SK-N-SH (cell line): ENCODE measurements around the gene TEN1. TPM values are rescaled to one million over a fixed set of nuclear protein-coding genes. Genes with fewer than 3 reads are reported as not detected.

Source experiments
- CTCF ChIA-PET: fragments of 300-600, 350-600 bp; formaldehyde crosslinking; extraction: SDS; loops from one replicate; lab custom pipeline; 2021; lab: Yijun Ruan, JAX
- POLR2A ChIA-PET: fragments of 350-600 bp; sonication (Branson Sonifier 250); formaldehyde crosslinking; extraction: SDS; loops from one replicate; lab custom pipeline; 2020; ENCODE audit warnings: antibody characterized with exemption, inconsistent platforms; lab: Yijun Ruan, JAX
- DNase-seq: peaks from one replicate; pipeline ENCODE4 v3.0.0; 2012
- H2AFZ ChIP-seq: fragments of 200-600 bp; sonication (generic); 2 replicates; pipeline ENCODE4 v1.8.1; 2016; ENCODE audit warnings: antibody characterized with exemption, mild to moderate bottlenecking, low read depth
- H3F3A ChIP-seq: fragments of 200-600 bp; sonication (generic); replicated peaks from 2 replicates; pipeline ENCODE3; 2016; ENCODE audit warnings: antibody characterized with exemption, mild to moderate bottlenecking; ENCODE audit not compliant: insufficient read depth
- H3K27ac ChIP-seq, 2 experiments: fragments of 200-500 bp in 1 of 2; fragments of 200-600 bp in 1 of 2; sonication (Bioruptor generic) in 1 of 2; sonication (generic), shearing (Covaris generic) in 1 of 2; 2 replicates each; pipeline versions ENCODE4 v1.5.1 to v1.6.1; 2014 to 2016; ENCODE audit warnings: low read depth in 2 of 2, inconsistent platforms in 1 of 2, low read length in 1 of 2, mild to moderate bottlenecking in 1 of 2, mixed read lengths in 1 of 2
- H3K27me3 ChIP-seq: fragments of 200-600 bp; sonication (generic), shearing (Covaris generic); 2 replicates; pipeline ENCODE4 v1.6.1; 2016; ENCODE audit warnings: mixed run types; ENCODE audit not compliant: insufficient read depth
- H3K36me3 ChIP-seq, 2 experiments: fragments of 200-500 bp in 1 of 2; fragments of 200-600 bp in 1 of 2; sonication (Bioruptor generic) in 1 of 2; sonication (generic) in 1 of 2; replicated peaks in 1 of 2; 2 replicates each; pipeline versions ENCODE3 to v1.5.1; 2014 to 2016; ENCODE audit warnings: low read length in 1 of 2, mild to moderate bottlenecking in 1 of 2; ENCODE audit not compliant: insufficient read depth in 2 of 2, control insufficient read depth in 1 of 2
- H3K4me1 ChIP-seq, 2 experiments: fragments of 200-500 bp in 1 of 2; fragments of 200-600 bp in 1 of 2; sonication (Bioruptor generic) in 1 of 2; sonication (generic), shearing (Covaris generic) in 1 of 2; 2 replicates each; pipeline versions ENCODE4 v1.5.1 to v1.6.1; 2014 to 2016; ENCODE audit warnings: low read depth in 1 of 2, low read length in 1 of 2, mixed run types in 1 of 2; ENCODE audit not compliant: insufficient read depth in 2 of 2, control insufficient read depth in 1 of 2
- H3K4me2 ChIP-seq: fragments of 200-600 bp; sonication (generic), shearing (Covaris generic); 2 replicates; pipeline ENCODE4 v1.6.1; 2017; ENCODE audit warnings: mixed run types
- H3K4me3 ChIP-seq, 2 experiments: fragments of 200-500 bp in 1 of 2; fragments of 200-600 bp in 1 of 2; sonication (Bioruptor generic) in 1 of 2; sonication (generic), shearing (Covaris generic) in 1 of 2; 2 replicates each; pipeline versions ENCODE4 v1.5.1 to v1.8.1; 2014 to 2016; ENCODE audit warnings: low read depth in 2 of 2, inconsistent platforms in 1 of 2, low read length in 1 of 2, mild to moderate bottlenecking in 1 of 2, mixed read lengths in 1 of 2, moderate library complexity in 1 of 2
- H3K79me2 ChIP-seq: fragments of 200-600 bp; sonication (generic); 2 replicates; pipeline ENCODE4 v1.8.1; 2017; ENCODE audit warnings: mild to moderate bottlenecking; ENCODE audit not compliant: insufficient read depth
- H3K9ac ChIP-seq: fragments of 200-600 bp; sonication (generic); 2 replicates; pipeline ENCODE4 v1.6.1; 2017; ENCODE audit warnings: mixed run types
- H3K9me2 ChIP-seq: fragments of 200-600 bp; sonication (generic); 2 replicates; pipeline ENCODE4 v1.6.1; 2017; ENCODE audit warnings: mixed run types
- H3K9me3 ChIP-seq: fragments of 200-600 bp; sonication (generic); 2 replicates; pipeline ENCODE4 v1.6.1; 2017; ENCODE audit warnings: mixed run types, mild to moderate bottlenecking, moderate library complexity
- H4K20me1 ChIP-seq: fragments of 200-600 bp; sonication (generic); 2 replicates; pipeline ENCODE4 v1.6.1; 2017; ENCODE audit warnings: mild to moderate bottlenecking, mixed run types; ENCODE audit not compliant: insufficient read depth
- CHD2 ChIP-seq: fragments of 150-350 bp; IDR thresholded peaks from 2 replicates; pipeline ENCODE4 v1.6.1; 2018; ENCODE audit warnings: low read length; ENCODE audit not compliant: partially characterized antibody
- ELF1 ChIP-seq: IDR thresholded peaks from 2 replicates; pipeline ENCODE4 v1.4.0; 2012
- EZH2phosphoT487 ChIP-seq: fragments of 200-600 bp; sonication (generic); IDR thresholded peaks from 2 replicates; pipeline ENCODE4 v1.6.1; 2017; ENCODE audit warnings: low read depth, mixed run types, mild to moderate bottlenecking, antibody characterized with exemption, moderate library complexity, borderline replicate concordance
- FOXJ3 ChIP-seq: sonication (generic); formaldehyde crosslinking; IDR thresholded peaks from 2 replicates; pipeline ENCODE4 v1.5.1; 2020; ENCODE audit warnings: mild to moderate bottlenecking, missing genetic modification reagents
- FOXM1 ChIP-seq: IDR thresholded peaks from 2 replicates; pipeline ENCODE4 v1.4.0; 2012; ENCODE audit warnings: low read depth, mild to moderate bottlenecking
- GABPA ChIP-seq: IDR thresholded peaks from 2 replicates; pipeline ENCODE4 v1.4.0; 2012; ENCODE audit warnings: low read depth, mild to moderate bottlenecking
- GATA2 ChIP-seq: sonication (generic); formaldehyde crosslinking; IDR thresholded peaks from 2 replicates; pipeline ENCODE4 v1.5.0; 2020; ENCODE audit warnings: mild to moderate bottlenecking, missing genetic modification reagents
- IRF3 ChIP-seq: fragments of 150-350 bp; IDR thresholded peaks from 2 replicates; pipeline ENCODE4 v1.6.1; 2016; ENCODE audit warnings: mild to moderate bottlenecking, low read depth, low read length
- JUND ChIP-seq: IDR thresholded peaks from 2 replicates; pipeline ENCODE4 v1.4.0; 2012
- MAX ChIP-seq: IDR thresholded peaks from 2 replicates; pipeline ENCODE4 v1.4.0; 2012; ENCODE audit warnings: low read depth
- MXI1 ChIP-seq: IDR thresholded peaks from 2 replicates; pipeline ENCODE4 v1.6.1; 2012; ENCODE audit warnings: mild to moderate bottlenecking, low read depth, low read length, improper control_type of control experiment
- NFIC ChIP-seq: IDR thresholded peaks from 2 replicates; pipeline ENCODE4 v1.4.0; 2012; ENCODE audit warnings: borderline replicate concordance
- POLR2AphosphoS5 ChIP-seq: IDR thresholded peaks from 2 replicates; pipeline ENCODE4 v1.6.1; 2012; ENCODE audit warnings: low read depth, low read length
- RAD21 ChIP-seq: IDR thresholded peaks from 2 replicates; pipeline ENCODE4 v1.6.1; 2012; ENCODE audit warnings: mild to moderate bottlenecking, low read length
- RCOR1 ChIP-seq: fragments of 150-350 bp; IDR thresholded peaks from 2 replicates; pipeline ENCODE4 v1.6.1; 2017; ENCODE audit warnings: antibody characterized with exemption, low read length
- RXRA ChIP-seq: IDR thresholded peaks from 2 replicates; pipeline ENCODE4 v1.4.0; 2012; ENCODE audit warnings: low read depth, mild to moderate bottlenecking, borderline replicate concordance
- SIN3A ChIP-seq: IDR thresholded peaks from 2 replicates; pipeline ENCODE4 v1.6.1; 2012; ENCODE audit warnings: low read depth, mild to moderate bottlenecking, low read length, moderate library complexity, borderline replicate concordance
- SMC3 ChIP-seq: IDR thresholded peaks from 2 replicates; pipeline ENCODE4 v1.6.1; 2012; ENCODE audit warnings: low read depth, low read length, improper control_type of control experiment
- TAF1 ChIP-seq: IDR thresholded peaks from 2 replicates; pipeline ENCODE4 v1.6.1; 2012; ENCODE audit warnings: low read depth, mild to moderate bottlenecking, low read length, moderate library complexity, borderline replicate concordance
- TCF12 ChIP-seq: IDR thresholded peaks from 2 replicates; pipeline ENCODE4 v1.4.0; 2012
- TEAD4 ChIP-seq: IDR thresholded peaks from 2 replicates; pipeline ENCODE4 v1.4.0; 2012; ENCODE audit warnings: mild to moderate bottlenecking, borderline replicate concordance; ENCODE audit not compliant: insufficient read depth
- USF1 ChIP-seq: IDR thresholded peaks from 2 replicates; pipeline ENCODE4 v1.4.0; 2012; ENCODE audit warnings: low read depth, borderline replicate concordance
- ZBTB33 ChIP-seq: IDR thresholded peaks from 2 replicates; pipeline ENCODE4 v1.4.0; 2012; ENCODE audit warnings: low read depth, borderline replicate concordance
- WGBS: methylation state at CpG from one replicate; pipeline ENCODE4 v1.1.6; 2017; ENCODE audit warnings: low lambda C conversion rate; 5-methylcytosine and 5-hydroxymethylcytosine counted together
- polyA plus RNA-seq, 3 experiments: library from polyadenylated mRNA; depleted of rRNA; stranded (reverse); fragments of >200 nt; gene quantifications; 2 replicates each; pipeline ENCODE4 v1.2.3, GENCODE V29; 2012

The TEN1 gene
- polyA plus RNA-seq, 1 of the 3 experiments (the other 2 are of a cell fraction) = 33.6 TPM

GRCh38 chr17:75978938-75979704 lies at the start of gene TEN1, which contains the start of gene ACOX1 (continued):
- peak; percentile 79 for TF ChIP-seq GABPA
- peak; percentile 93 for TF ChIP-seq MAX
- no peak for TF ChIP-seq TEAD4
- peak; percentile 98 for TF ChIP-seq POLR2AphosphoS5
- no peak for TF ChIP-seq SMC3
- TF ChIP-seq CHD2 = peak; percentile 55
- TF ChIP-seq NFIC = 0 out of 2 replicates have a peak, but pooled peaks have one; percentile 27
- TF ChIP-seq IRF3 = no peak
- TF ChIP-seq TCF12 = peak; percentile 21; the same call in 1 of the 2 replicates
- peak; percentile 90 for TF ChIP-seq MXI1
- TF ChIP-seq USF1 = peak; percentile 100
- no peak for TF ChIP-seq RAD21

GRCh38 chr17:75931062-75931461 lies 48.0 kb upstream of the TEN1 start:
- TF ChIP-seq ELF1 = no peak
- POLR2A ChIA-PET = no interaction called here
- H2AFZ ChIP-seq = no peak overlapping the region
- H4K20me1 ChIP-seq = no peaks in the 10 kb centered on the region
- no peaks in the 10 kb centered on the region for H3K9me2 ChIP-seq
- DNase-seq = no peak
- no peaks in the 10 kb centered on the region for H3K79me2 ChIP-seq
- H3K4me3 ChIP-seq = no peak overlapping the region
- no peaks in the 10 kb centered on the region for H3K27me3 ChIP-seq
- H3K4me2 ChIP-seq = no peak overlapping the region
- no peaks in the 10 kb centered on the region for H3F3A ChIP-seq
- CTCF ChIA-PET = interaction anchor here (1.1 to 1.4 kb wide), 4 partner anchors 10 to 83 kb away, joined by 3 to 5 read pairs (median 4); no protein-coding TSS in a partner anchor
- H3K4me1 ChIP-seq = no peaks in the 10 kb centered on the region
- H3K9me3 ChIP-seq = no peaks in the 10 kb centered on the region
- peaks cover 3 to 6% of the 10 kb centered on the region in 2 experiments for H3K36me3 ChIP-seq
- 90% methylated on average over 4 of the region's 4 CpGs for WGBS
- H3K9ac ChIP-seq = no peak overlapping the region
- no peak overlapping the region for H3K27ac ChIP-seq

GRCh38 chr17:75932852-75933251 lies 46.2 kb upstream of the TEN1 start:
- Histone ChIP-seq H2AFZ (no peak overlapping the region), H3K4me1 (no peaks in the 10 kb centered on the region), H3K9me2 (no peaks in the 10 kb centered on the region), H3K9ac (no peak overlapping the region), H3F3A (no peaks in the 10 kb centered on the region), H4K20me1 (no peaks in the 10 kb centered on the region), H3K4me2 (no peak overlapping the region), H3K36me3 (no peaks in the 10 kb centered on the region), H3K79me2 (no peaks in the 10 kb centered on the region), H3K27ac (no peak overlapping the region), H3K9me3 (no peaks in the 10 kb centered on the region), H3K27me3 (no peaks in the 10 kb centered on the region), H3K4me3 (no peak overlapping the region)
- no peak for DNase-seq
- 90% methylated on average over 5 of the region's 5 CpGs for WGBS
- POLR2A ChIA-PET = no interaction called here
- TF ChIP-seq TEAD4 (no peak), GATA2 (CRISPR knock-in tag) (no peak), ZBTB33 (no peak), FOXJ3 (CRISPR knock-in tag) (no peak), EZH2phosphoT487 (no peak), TCF12 (no peak), RXRA (no peak), FOXM1 (no peak), TAF1 (no peak), MXI1 (no peak), CHD2 (no peak), SIN3A (no peak), RCOR1 (no peak), JUND (no peak), POLR2AphosphoS5 (no peak)
- CTCF ChIA-PET = interaction anchor here (0.9 to 1.7 kb wide), 2 partner anchors 28 to 179 kb away, joined by 3 to 12 read pairs; partner anchors contain the start of gene MRPL38
